Measurements from ENCODE around the gene BUD31. TPM values are rescaled to one million over a fixed set of nuclear protein-coding genes. Genes with fewer than 3 reads are reported as not detected.

Gene BUD31
- total and polyA plus RNA-seq, 2 experiments from 2014 or later = 77.1 to 247 TPM

- Histone ChIP-seq H3F3A (replicated peaks; ENCODE audit: low read depth) (0 out of 2 replicates have a peak, but pooled peaks cover 2% of the 10 kb centered on the region), H2AFZ (no peak overlapping the region), H3K36me3 (ENCODE audit: insufficient read depth) (peaks cover 17% of the 10 kb centered on the region), H3K4me2 (no peak overlapping the region), H4K20me1 (replicated peaks; ENCODE audit: insufficient read depth) (0 out of 2 replicates have a peak, but pooled peaks cover 5% of the 10 kb centered on the region), H3K4me1 (ENCODE audit: insufficient read depth) (no peaks in the 10 kb centered on the region), H3K9me2 (ENCODE audit: insufficient read depth) (no peaks in the 10 kb centered on the region), H3K27ac (ENCODE audit: low read depth) (no peak overlapping the region; the same call in 1 of the 2 replicates), H3K27me3 (ENCODE audit: insufficient read depth) (no peaks in the 10 kb centered on the region), H3K79me2 (replicated peaks; ENCODE audit: insufficient read depth) (no peaks in the 10 kb centered on the region), H3K4me3 (no peak overlapping the region)
- TF ChIP-seq CTCF (conservative IDR thresholded peaks at IDR 0.05; ENCODE audit: low read depth in 2 of 2) (peak in 1 of 2 experiments; percentile 57; a peak in 2 of 4 replicates), NANOG (IDR thresholded peaks at IDR 0.05; ENCODE audit: borderline replicate concordance) (no peak), POLR2AphosphoS5 (IDR thresholded peaks at IDR 0.05; ENCODE audit: low read depth) (no peak)
- 0 out of 2 replicates have a peak overlapping the region, but pooled peaks have one; percentile 44 for H3K27ac Mint-ChIP-seq
- ATAC-seq = peak; percentile 96
- no peaks in the 10 kb centered on the region for H3K9me3 Mint-ChIP-seq
- 0 out of 3 replicates have a peak, but pooled peaks cover 6% of the 10 kb centered on the region for H3K4me1 Mint-ChIP-seq
- peaks cover 53% of the 10 kb centered on the region for H3K36me3 Mint-ChIP-seq (ENCODE audit: low read depth)
- H3K27me3 Mint-ChIP-seq (ENCODE audit: insufficient read depth, low read depth, poor library complexity) = peaks cover 10% of the 10 kb centered on the region
- H3K4me3 Mint-ChIP-seq = no peak overlapping the region
- DNase-seq (ENCODE audit: low spot score) = peak; percentile 69
Observed at GRCh38 chr7:99359465-99360154, 49.2 kb upstream of the BUD31 start.

GRCh38 chr7:99362801-99363200 is 46.0 kb upstream of the BUD31 start:
- no peak for DNase-seq (ENCODE audit: low spot score)
- Mint-ChIP-seq H3K4me1 (peaks cover 22% of the 10 kb centered on the region), H3K36me3 (ENCODE audit: low read depth) (peaks cover 57% of the 10 kb centered on the region), H3K9me3 (no peaks in the 10 kb centered on the region), H3K27ac (no peak overlapping the region), H3K27me3 (ENCODE audit: insufficient read depth, low read depth, poor library complexity) (peaks cover 8% of the 10 kb centered on the region), H3K4me3 (no peak overlapping the region)
- H4K20me1 ChIP-seq (replicated peaks; ENCODE audit: insufficient read depth) = 0 out of 2 replicates have a peak, but pooled peaks cover 5% of the 10 kb centered on the region
- H3K4me1 ChIP-seq (ENCODE audit: insufficient read depth) = peaks cover 5% of the 10 kb centered on the region
- H3K9me2 ChIP-seq (ENCODE audit: insufficient read depth) = no peaks in the 10 kb centered on the region
- H3K4me2 ChIP-seq = no peak overlapping the region
- no peaks in the 10 kb centered on the region for H3K79me2 ChIP-seq (replicated peaks; ENCODE audit: insufficient read depth)
- H3K36me3 ChIP-seq (ENCODE audit: insufficient read depth) = peaks cover 23% of the 10 kb centered on the region
- no peak overlapping the region; the same call in 1 of the 2 replicates for H3K27ac ChIP-seq (ENCODE audit: low read depth)
- 0 out of 2 replicates have a peak, but pooled peaks cover 6% of the 10 kb centered on the region for H3F3A ChIP-seq (replicated peaks; ENCODE audit: low read depth)
- no peak overlapping the region for H3K4me3 ChIP-seq
- H2AFZ ChIP-seq = no peak overlapping the region
- ATAC-seq = no peak
- H3K27me3 ChIP-seq (ENCODE audit: insufficient read depth) = no peaks in the 10 kb centered on the region
- TF ChIP-seq CTCF (conservative IDR thresholded peaks at IDR 0.05; ENCODE audit: low read depth in 2 of 2) = no peak
- no peak for TF ChIP-seq NANOG (IDR thresholded peaks at IDR 0.05; ENCODE audit: borderline replicate concordance)
- no peak for TF ChIP-seq REST (IDR thresholded peaks at IDR 0.05; ENCODE audit: unreplicated experiment)
